ENCODE measurements around the gene COQ2. TPM values are rescaled to one million over a fixed set of nuclear protein-coding genes. Genes with fewer than 3 reads are reported as not detected.

The COQ2 gene
- total and polyA plus RNA-seq, 2 experiments from 2014 or later: 21.1 to 25.3 TPM

GRCh38 chr4:83240379-83240875 lies 44.2 kb downstream of the COQ2 start (continued):
- TF ChIP-seq ZNF462 (CRISPR knock-in tag; IDR thresholded peaks at IDR 0.05) (no peak), CREB1 (CRISPR knock-in tag; IDR thresholded peaks at IDR 0.05; ENCODE audit: low read depth) (no peak), POLR2AphosphoS5 (IDR thresholded peaks at IDR 0.05; ENCODE audit: low read depth) (no peak), STAT1 (IDR thresholded peaks at IDR 0.05; ENCODE audit: unreplicated experiment) (no peak), JUNB (IDR thresholded peaks at IDR 0.05; ENCODE audit: unreplicated experiment) (no peak), ZNF331 (CRISPR knock-in tag; IDR thresholded peaks at IDR 0.05; ENCODE audit: low read depth) (no peak)

GRCh38 chr4:83238393-83239248 lies 46.0 kb downstream of the COQ2 start:
- ATAC-seq (no peak), DNase-seq (ENCODE audit: low spot score) (no peak)
- H3K79me2 ChIP-seq (replicated peaks; ENCODE audit: insufficient read depth): no peaks in the 10 kb centered on the region
- no peak overlapping the region for H3K27ac ChIP-seq (ENCODE audit: low read depth)
- TF ChIP-seq POLR2AphosphoS5 (IDR thresholded peaks at IDR 0.05; ENCODE audit: low read depth): no peak
- no peak for TF ChIP-seq JUNB (IDR thresholded peaks at IDR 0.05; ENCODE audit: unreplicated experiment)
- TF ChIP-seq ZNF462 (CRISPR knock-in tag; IDR thresholded peaks at IDR 0.05): no peak
- TF ChIP-seq EZH2 (IDR thresholded peaks at IDR 0.05; ENCODE audit: low read depth, unreplicated experiment): no peak
- peaks cover 14% of the 10 kb centered on the region; the same call in 2 of the 3 replicates for H3K4me1 Mint-ChIP-seq
- H3K4me2 ChIP-seq: no peak overlapping the region
- no peaks in the 10 kb centered on the region for H3K4me1 ChIP-seq (ENCODE audit: insufficient read depth)
- no peaks in the 10 kb centered on the region for H4K20me1 ChIP-seq (replicated peaks; ENCODE audit: insufficient read depth)
- H3F3A ChIP-seq (replicated peaks; ENCODE audit: low read depth): no peaks in the 10 kb centered on the region
- H3K27me3 ChIP-seq (ENCODE audit: insufficient read depth): no peaks in the 10 kb centered on the region
- H3K4me3 Mint-ChIP-seq: no peak overlapping the region
- peaks cover 6% of the 10 kb centered on the region; the same call in 1 of the 2 replicates for H3K9me2 ChIP-seq (ENCODE audit: insufficient read depth)
- H2AFZ ChIP-seq: no peak overlapping the region
- H3K27me3 Mint-ChIP-seq (ENCODE audit: insufficient read depth, low read depth, poor library complexity): peaks cover 4% of the 10 kb centered on the region
- no peaks in the 10 kb centered on the region for H3K36me3 Mint-ChIP-seq (ENCODE audit: low read depth)
- H3K36me3 ChIP-seq (ENCODE audit: insufficient read depth): no peaks in the 10 kb centered on the region
- no peak overlapping the region for H3K27ac Mint-ChIP-seq
- no peak overlapping the region for H3K4me3 ChIP-seq
- H3K9me3 Mint-ChIP-seq: no peaks in the 10 kb centered on the region
